Left colon (tissue), 2 donors: ENCODE data around the gene RBM34. TPM values are rescaled to one million over a fixed set of nuclear protein-coding genes. Genes with fewer than 3 reads are reported as not detected.
"Not testable (repeated sequence)": the region's sequence is repeated elsewhere in the genome, so short reads cannot be mapped to it uniquely, and the experiment has no call there.

ENCODE experiments used
- ATAC-seq: fragments of 200-7000 bp; cut with Tn5 transposase; one replicate; pipeline ENCODE4 v1.9.1; 2020; ENCODE audit warnings: mild to moderate bottlenecking, moderate library complexity
- DNase-seq, 2 donors: peaks; one replicate each; pipeline ENCODE4 v3.0.0-alpha.2; 2020
- intact Hi-C, 2 donors: fragments of 100-400 bp; cut with DNase I in 1 of 2; cut with micrococcal nuclease in 1 of 2; formaldehyde crosslinking; loops; one replicate each; pipeline versions ENCODE4 v1.11.2 to v1.14.0; 2022; cut with DNase I, micrococcal nuclease
- long read RNA-seq: library from polyadenylated mRNA; unstranded; transcript quantifications from one replicate; pipeline ENCODE4 v2.0.0, GENCODE V29; 2021
- total RNA-seq, 2 donors: library from RNA; stranded (reverse); fragmentation: NEBNext Ultra II Directional; extraction: Animal tissue kit (Norgen Biotek cat#: 25700); gene quantifications; one replicate each; pipeline ENCODE4 v1.2.1, GENCODE V29; 2021
- donor health status: DM: no; HTN: no; CAD: no.
- donor health status: DM: yes; HTN: yes; CAD: no.

Gene RBM34, protein sequence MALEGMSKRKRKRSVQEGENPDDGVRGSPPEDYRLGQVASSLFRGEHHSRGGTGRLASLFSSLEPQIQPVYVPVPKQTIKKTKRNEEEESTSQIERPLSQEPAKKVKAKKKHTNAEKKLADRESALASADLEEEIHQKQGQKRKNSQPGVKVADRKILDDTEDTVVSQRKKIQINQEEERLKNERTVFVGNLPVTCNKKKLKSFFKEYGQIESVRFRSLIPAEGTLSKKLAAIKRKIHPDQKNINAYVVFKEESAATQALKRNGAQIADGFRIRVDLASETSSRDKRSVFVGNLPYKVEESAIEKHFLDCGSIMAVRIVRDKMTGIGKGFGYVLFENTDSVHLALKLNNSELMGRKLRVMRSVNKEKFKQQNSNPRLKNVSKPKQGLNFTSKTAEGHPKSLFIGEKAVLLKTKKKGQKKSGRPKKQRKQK
- 10 to 100 TPM; 50.8 to 58.7 TPM for total RNA-seq
- long read RNA-seq, transcript RBM34-201 (11 exons, 2,054 nt) = major isoform, 30 of 39 reads
- long read RNA-seq, partial matches to known transcripts = 3 of 39 reads
- long read RNA-seq, other reads (novel, unspliced or antisense) = 6 of 39 reads

DNA sequence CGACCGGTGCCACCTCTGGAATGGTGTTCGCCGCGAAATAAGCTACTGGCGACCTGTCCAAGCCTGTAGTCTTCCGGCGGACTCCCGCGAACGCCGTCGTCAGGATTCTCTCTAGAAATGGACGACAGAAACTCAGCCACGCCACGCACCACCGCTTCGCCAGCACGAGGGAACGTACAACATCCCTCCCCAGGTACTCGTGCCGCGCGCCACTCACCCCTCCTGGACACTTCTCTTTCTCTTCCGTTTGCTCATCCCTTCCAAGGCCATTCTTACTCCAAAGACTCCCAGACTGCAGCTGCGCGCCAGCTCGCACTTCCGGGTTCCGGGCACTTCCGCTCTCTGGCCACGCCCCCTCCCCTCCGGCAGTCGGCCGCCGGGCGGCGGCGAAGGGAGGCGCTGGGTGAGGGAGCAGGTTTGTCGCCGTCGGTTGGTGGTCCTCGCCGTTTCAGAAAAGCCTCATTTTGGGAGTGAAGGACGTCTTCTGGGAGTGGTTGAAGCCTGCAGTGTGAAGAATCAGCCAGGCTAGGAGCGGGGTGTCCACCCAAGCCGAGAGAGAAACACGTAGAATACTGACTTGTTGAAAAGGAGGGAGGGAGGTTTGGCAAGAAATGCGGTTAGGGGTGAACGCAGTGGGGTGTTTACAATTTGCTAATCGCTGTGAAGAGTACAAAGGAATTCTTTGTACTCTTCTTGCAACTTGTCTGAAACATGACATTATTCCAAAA lies at the start of gene RBM34:
Gene RBM34 (minus strand): TSS at position 294 of the 728 bp plus-strand sequence. CDS start 24 bp downstream, at position 270.
- DNase-seq (peak; percentile 91 to 95), ATAC-seq (peak; percentile 89)
- intact Hi-C loops = no loop called here

DNA sequence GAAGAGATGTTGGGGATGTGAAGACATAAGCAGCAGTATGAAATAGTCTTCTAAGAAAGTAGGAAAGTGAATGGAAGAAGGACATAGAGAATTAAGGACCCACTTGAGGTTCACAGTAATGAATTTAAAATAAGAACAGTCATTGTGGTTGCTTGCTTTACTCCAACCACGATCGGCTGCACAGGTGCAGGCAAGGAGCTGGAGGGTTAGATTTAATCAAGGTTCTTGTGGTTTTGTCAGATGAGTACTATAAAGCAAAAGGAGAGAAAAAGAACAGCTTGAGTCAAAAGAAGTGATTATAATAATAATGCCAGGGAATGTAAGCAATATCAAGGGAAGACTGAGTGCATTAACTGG lies 46.1 kb upstream of the RBM34 start:
- DNase-seq (no peak), ATAC-seq (no peak)
- intact Hi-C loops = no loop called here

DNA sequence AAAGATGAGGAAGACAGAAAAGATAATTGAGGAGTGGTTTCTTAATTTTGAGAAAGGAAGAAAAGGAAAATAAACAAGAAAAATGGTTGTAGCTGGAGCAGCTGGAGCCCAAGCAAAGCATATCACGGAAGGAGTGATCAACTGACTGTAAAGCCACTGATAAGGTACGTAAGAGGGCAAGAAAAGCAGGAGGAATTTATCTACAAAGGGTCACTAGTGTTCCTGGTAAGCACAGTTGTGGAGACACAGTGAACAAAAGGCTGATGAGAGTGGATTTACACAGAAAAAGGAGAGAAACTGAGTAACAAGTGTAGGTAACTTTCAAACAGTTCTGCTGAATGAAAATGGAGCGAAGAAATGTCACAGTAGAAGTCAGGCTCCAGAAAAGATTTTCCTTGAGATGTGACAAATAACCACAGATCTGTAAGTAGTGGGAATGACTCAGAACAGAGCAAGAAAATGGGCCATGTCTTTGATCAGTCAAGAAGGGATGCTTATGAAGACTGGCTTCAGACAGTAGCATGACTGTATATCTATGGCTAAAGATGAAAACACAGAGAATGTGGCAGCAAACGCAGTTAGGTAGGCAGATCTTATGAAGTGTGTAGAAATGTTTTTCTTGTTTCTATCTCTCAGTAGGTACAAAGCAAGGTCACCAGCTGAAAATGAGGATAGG lies 45.6 kb upstream of the RBM34 start:
- DNase-seq (no peak), ATAC-seq (no peak)
- intact Hi-C loops = no loop called here

DNA sequence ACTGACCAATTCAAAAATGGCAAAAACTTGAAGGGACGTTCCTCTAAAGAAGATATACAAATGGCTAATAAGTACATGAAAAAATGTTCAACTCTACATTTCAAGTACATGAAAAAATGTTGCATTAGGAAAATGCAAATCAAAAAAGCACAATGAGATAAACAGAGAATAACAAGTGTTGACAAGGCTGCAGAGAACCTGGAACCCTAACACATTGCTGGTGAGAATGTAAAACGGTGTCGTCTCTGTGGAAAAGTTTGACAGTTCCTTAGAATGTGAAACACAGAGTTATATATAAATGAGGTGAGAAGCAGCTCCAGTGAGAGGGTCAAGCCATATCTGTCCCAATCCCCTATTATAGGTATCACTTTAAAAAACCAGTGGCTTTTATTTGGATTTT lies 44.6 kb upstream of the RBM34 start:
- no peak for DNase-seq
- ATAC-seq = no peak
- intact Hi-C loops = no loop called here

DNA sequence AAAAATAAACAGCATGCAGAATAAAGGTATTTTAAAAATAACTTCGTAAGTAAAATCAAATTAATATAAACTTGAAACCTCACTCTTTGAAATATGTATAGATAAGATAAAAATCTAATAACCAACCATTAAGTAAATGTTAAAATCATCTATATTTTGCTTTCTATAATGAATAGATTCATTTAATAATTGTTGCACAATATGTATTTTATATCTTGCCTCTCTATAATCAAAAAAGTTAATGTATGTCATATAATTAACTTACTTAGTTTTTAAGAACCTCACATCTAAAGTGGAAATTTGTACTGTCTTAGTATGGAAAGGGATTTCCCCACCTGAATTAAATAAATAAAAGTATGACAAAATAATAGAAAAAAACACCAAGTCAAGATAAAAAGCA lies 42.4 kb upstream of the RBM34 start:
- DNase-seq = no peak
- no peak for ATAC-seq
- intact Hi-C loops = no loop called here

DNA sequence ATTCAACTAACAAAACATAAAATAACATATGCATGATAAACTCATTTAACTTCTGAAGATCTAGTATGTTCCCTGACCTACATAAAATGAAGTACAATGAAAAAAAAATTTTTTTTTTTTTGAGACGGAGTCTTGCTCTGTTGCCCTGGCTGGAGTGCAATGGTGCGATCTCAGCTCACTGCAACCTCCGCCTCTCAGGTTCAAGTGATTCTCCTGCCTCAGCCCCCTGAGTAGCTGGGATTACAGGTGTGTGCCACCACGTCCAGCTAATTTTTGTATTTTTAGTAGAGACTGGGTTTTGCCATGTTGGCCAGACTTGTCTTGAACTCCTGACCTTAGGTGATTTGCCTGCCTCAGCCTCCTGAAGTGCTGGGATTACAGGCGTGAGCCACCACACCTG lies 41.4 kb upstream of the RBM34 start:
- ATAC-seq, intact Hi-C loops, DNase-seq: not testable (repeated sequence)

DNA sequence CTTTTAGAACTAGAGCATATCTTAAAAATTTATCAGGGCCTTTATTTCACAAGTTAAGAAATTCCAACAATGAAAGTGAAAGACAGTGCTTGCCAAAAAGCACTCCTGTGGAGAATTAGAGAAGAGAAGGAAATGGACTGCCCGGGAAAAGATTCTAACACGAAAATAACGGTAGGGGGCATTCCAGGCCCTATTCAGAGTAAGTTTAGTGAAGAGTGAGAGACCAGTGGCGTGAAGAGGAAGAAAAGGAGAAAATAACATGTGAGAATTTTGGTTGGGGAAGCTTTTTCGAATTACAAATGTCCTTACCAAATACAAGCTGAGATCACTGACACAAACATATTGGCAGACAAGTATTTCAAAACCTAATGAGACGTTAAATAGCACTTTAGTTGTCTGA lies 38.4 kb upstream of the RBM34 start:
- ATAC-seq = no peak
- intact Hi-C loops = no loop called here
- DNase-seq = no peak

DNA sequence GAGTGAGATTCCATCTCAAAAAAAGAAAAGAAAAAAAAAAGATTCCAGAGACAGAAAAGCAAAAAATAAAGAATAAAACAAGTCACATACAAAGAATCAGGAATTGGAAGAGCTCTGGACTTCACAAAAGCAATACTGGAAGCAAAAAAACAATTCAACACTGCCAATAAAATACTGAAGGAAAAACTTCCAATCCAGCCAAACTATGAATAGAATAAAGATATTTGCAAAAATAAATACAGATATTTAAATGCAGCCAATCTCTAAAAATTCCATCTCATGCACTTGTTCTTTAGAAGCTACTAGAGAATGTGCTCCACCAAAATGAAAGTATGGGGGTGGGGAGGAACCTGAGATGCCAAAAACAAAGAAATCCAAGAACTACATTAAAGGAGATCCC lies 29.4 kb upstream of the RBM34 start:
- ATAC-seq (no peak), DNase-seq (no peak)
- intact Hi-C loops = no loop called here

DNA sequence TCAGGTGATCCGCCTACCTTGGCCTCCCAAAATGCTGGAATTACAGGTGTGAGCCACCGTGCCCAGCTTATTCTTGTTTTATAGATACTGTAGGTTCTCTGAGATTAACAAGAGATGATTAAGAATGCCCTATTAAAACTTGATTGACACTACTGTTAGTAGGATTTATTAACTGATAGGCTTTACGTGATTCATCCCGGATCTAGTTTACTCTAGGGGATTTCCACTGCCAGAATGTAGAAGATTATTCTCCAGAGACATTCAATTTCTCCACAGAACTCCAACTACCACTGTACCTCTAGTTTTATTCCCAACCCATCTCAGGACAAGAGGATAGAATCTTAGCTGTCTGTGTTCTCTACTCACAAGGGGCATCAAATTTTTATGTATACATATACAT lies 26.3 kb upstream of the RBM34 start:
- intact Hi-C loops = no loop called here
- DNase-seq (no peak), ATAC-seq (no peak)

DNA sequence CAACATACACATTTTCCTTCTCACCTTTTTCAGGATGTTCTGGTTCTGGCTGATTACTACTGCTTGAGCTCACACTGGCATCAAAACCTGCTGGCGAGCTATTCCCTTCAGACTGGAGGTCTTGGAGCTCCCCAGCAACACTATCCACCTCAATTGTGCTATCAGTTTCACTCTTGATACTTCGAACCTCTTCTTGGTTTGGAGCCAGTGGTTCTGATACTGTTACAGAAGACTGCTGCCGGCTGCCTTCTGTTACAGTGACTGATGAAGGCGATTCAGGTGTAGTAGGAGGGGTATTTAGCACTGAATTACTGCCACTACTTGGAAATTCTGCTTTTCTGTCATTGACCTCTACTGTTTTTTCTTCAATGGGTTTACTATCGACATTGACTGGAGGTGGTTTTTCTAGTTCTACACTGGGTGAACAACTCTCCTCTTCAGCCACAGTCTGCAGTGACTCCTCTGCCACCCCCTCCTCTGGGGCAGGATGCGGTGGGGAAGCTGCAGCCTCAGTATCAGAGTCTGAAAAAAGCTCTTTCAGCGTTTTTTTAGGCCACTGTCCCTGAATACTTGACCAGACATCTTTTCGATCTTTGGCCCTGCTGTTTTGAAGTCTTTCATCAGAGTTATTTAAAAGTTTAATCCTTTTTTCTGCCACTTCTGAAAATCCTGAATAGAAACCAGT lies 20.7 kb upstream of the RBM34 start:
- no peak for DNase-seq
- no peak for ATAC-seq
- intact Hi-C loops = no loop called here

DNA sequence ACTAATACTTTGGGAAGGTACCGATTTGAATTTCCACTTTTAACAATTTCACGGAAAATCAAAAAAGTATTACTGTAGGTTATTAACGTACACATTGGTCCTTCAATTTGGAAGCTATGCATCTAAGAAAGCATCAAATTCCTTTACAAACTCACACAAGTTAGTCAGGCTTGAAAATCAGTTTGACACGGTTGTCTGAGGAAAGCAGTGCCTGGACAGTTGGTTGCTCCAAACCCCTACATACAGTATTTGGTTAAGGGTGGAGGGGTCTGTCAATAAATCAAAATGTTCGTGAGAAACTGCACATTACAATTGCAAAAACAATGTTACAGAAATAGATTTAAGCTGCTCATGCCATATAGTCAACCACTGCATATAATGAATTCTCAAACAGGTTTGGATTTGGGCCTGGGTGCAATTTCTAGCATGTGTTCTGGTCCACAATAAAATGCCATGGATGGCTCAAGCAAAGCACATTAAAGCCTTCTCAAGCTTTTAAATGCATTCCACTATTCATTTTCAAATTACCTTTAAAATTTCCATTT lies 19.9 kb upstream of the RBM34 start:
- ATAC-seq = no peak
- no peak for DNase-seq
- intact Hi-C loops = no loop called here

DNA sequence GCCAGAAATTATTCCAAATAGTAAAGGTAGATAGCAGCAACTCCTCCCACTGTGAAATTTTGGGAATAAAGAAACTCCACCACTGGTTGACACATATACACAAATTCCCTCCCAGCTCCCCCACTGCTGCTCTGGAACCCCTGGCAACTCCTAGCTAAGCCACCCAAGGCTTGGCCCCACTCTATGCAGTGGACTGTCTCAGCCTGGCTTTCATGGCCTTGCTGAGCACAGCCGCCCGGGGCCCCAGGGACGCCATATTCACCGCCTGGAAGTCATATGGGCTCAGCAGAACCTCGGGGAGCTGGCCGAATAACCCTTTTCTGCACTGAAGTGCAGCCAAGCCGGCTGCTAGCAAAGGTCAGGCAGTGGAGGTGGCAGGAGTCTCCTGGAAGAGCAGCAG lies 15.4 kb upstream of the RBM34 start:
- DNase-seq = no peak
- intact Hi-C loops = no loop called here
- ATAC-seq = no peak

DNA sequence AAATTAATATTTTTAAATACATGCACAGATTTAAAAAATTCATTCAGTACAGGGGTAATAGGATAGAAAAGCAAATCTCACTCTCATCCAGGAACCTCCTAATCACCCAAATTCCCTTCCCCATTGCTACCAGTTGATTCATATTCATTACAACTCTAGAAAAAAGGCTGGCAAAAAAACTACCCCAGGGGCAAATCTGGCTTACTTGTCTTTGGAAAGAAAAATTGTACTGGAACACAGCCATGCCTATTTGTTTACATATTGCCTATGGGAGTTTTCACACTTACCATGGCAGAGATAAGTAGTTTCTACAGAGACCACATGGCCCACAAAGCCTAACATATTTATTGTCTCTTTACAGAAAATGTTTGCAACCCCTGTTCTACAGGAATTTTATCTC lies 8.9 kb upstream of the RBM34 start:
- intact Hi-C loops = no loop called here
- no peak for ATAC-seq

DNA sequence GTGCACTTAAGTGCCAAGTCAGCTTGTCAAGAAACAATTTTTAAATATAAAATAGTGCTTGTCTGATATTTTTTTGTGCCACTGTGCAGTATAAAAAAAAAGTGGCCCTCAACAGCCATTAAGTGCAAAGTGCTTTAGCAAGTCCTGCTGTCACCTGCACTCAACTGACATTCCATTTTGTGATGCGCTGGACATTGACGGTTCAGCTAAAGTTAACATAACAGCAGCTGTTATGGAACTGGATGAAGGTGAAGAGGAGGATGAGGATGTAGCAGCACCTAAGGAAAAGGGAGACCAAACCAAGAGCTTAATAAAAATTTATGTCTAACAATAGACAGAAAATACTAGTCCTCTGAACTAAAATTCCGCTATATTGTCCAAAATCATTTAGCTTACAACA lies 7.3 kb upstream of the RBM34 start:
- no peak for ATAC-seq
- intact Hi-C loops = no loop called here
- no peak for DNase-seq

More for the DNA sequence above, 8.9 kb upstream of the RBM34 start:
- no peak for DNase-seq

DNA sequence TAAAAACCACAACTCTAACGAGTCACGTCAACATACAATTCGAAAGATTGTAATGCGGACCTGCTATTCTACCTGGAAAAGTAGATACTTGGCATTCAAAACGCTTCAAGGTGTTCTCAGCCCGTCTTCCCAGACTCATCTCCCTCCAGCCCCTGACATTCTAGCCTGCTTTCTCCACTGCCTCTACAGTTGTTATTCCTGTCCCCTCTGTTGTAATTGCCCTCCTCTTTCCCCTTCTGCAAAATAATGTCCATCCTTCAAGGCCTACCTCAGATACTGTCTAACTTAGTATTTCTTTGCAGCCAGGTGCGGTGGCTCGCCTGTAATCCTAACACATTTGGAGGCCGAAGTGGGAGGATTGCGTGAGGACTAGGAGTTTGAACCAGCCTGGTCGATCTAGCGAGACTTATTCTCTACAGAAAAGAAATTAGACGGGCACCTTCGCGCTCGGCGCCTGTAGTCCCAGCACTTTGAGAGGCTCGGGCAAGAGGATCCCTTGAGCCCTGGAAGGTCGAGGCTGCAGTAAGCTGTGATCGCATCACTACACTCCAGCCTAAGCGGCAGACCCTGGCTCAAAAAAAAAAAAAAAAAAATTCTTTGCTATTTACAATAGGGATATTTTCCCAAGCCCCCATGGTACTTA lies 756 bp upstream of the RBM34 start:
- ATAC-seq = no peak
- no peak for DNase-seq

DNA sequence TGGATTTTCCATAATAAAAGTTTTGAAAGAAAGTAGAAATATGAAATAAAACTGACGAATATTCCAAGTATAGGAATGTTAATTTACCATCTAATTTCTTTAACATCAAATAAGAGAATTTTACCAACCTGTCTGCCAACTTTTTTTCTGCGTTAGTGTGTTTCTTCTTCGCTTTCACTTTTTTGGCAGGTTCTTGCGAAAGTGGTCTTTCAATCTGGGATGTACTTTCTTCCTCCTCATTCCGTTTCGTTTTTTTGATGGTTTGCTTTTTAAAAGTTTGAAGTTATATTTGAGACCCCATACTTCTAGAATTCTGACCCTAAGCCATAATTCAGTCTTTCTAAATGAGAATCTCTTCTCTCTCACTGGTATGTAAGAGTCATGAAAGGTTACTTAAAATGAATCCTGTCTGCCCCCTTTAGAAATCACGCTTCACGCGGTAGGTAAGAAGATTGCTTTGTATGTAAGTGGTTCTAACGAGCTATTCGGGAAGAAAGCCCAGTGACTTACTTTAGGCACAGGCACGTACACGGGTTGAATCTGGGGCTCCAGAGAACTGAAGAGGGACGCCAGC lies 580 bp downstream of the RBM34 start:
- peak; percentile 18 for ATAC-seq
- intact Hi-C loops = no loop called here

More for the DNA sequence above, 756 bp upstream of the RBM34 start:
- intact Hi-C loops = no loop called here

DNA sequence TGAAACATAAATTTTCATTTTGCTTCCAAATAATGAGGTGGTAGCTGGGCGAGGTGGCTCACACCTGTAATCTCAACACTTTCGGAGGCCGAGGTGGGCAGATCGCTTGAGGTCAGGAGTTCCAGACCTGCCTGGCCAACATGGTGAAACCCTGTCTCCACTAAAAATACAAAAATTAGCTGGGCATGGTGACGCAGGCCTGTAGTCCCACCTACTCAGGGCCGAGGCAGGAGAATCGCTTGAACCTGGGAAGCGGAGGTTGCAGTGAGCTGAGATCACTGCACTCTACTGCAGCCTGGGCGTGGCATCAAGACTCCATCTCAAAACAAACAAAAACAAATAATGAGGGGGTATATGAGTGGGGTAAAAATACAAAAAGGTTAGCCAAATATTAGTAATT lies 1.1 kb downstream of the RBM34 start:
- DNase-seq, ATAC-seq, intact Hi-C loops: not testable (repeated sequence)

More for the DNA sequence above, 580 bp downstream of the RBM34 start:
- DNase-seq = no peak

DNA sequence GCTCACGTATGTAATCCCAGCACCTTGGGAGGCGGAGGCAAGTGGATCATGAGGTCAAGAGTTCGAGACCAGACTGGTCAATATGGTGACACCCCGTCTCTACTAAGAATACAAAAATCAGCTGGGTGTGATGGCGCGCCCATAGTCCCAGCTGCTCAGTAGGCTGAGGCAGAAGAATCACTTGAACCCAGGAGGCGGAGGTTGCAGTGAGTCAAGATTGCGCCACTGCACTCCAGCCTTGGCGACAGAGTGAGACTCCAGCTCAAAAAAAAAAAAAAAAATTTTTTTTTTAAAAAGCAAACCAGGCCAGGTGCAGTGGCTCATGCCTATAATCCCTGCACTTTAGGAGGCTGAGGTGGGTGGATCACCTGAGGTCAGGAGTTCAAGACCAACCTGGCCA lies 1.8 kb downstream of the RBM34 start:
- ATAC-seq, intact Hi-C loops, DNase-seq: not testable (repeated sequence)
